T-helper 9 cell (primary cell): ENCODE results near the gene LCE6A.
A peak's percentile ranks its signal among the peaks of the same experiment; 100 is the strongest.

Experiments used
- DNase-seq: peaks from one replicate; pipeline ENCODE4 v3.0.0-alpha.2; 2020
- total RNA-seq, 2 donors: gene quantifications; one replicate each; lab custom pipeline; 2026; lab: John Stamatoyannopoulos, UW

Gene LCE6A, protein sequence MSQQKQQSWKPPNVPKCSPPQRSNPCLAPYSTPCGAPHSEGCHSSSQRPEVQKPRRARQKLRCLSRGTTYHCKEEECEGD
- 0 reads per million in 2 donors for total RNA-seq

- DNase-seq, result no peak
These were observed at the start of gene LCE6A for GRCh38 chr1:152842556-152842955. TSS of gene LCE6A (plus strand) at chr1:152842856. CDS start at chr1:152843521, 665 bp downstream.

GRCh38 chr1:152795686-152796085, 47.0 kb upstream of the LCE6A start:
- DNase-seq, result no peak

- no peak for DNase-seq
These were observed 46.2 kb upstream of the LCE6A start, which contains the start of gene LCE1D for GRCh38 chr1:152796421-152796820. TSS of gene LCE1D (plus strand) at chr1:152796721. CDS start at chr1:152797795, 1,074 bp downstream.

DNA sequence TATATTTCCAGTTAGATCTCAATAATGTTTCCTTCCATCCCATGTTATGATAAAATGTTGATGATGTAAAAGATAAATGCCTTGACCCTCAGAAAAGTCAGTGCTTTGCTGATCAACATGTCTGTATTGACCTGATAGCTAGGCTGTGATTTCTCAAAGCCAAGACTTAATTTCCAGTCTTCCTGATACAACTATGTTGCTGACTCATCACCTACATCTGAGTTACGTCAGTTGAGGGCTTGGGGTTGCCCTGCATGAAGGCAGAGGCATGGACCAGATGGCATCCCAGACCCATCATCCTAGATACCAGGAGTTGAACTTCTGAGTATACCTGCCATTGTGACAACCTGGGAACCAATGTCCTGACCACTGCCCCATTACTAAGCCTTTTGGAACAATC, 41.3 kb upstream of the LCE6A start:
- DNase-seq, result no peak

DNA sequence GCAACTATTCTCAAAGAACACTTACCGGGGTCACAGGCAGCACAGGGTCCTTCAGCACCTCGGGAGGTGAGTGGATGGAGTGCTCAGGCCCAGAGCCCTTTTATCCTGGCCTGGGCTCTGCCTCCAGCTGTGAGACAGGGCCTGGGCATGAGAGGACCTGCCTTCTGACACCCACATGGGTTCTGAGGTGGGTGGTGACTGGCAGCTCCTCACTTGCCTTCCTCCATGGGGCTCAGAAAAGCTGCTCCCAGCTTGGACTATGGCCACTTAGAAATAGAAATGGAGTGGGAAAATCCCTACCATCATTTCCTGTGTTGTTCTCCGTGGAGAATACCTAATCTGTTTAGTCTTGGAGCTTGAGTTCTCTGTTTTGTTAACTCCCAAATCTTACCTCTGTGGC, 36.1 kb upstream of the LCE6A start, which contains the start of gene LCE1C:
Gene LCE1C (minus strand): TSS at position 76 of the 400 bp plus-strand sequence. CDS start 1,173 bp downstream, outside the sequence.
- DNase-seq, result no peak

DNA sequence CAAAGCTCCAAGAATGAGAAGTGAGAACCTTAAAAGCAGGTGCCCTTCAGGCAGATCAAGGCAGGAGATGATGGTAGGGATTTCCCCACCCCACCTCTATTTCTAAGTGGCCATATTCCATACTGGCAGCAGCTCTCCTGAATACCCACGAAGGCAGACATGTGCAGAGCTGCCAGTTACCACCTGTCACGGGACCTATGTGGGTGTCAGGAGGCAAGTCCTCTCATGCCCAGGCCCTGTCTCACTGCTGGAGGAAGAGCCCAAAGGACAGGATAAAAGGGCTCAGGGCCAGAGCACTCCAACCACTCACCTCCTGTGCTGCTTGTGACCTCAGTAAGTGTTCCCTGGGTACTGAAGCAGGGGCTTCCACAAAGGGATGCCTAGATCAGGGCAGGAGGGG, 31.6 kb upstream of the LCE6A start:
- DNase-seq, result no peak

- DNase-seq, result no peak
These were observed 31.0 kb upstream of the LCE6A start, which contains the start of gene LCE1B for GRCh38 chr1:152811671-152812070. TSS of gene LCE1B (plus strand) at chr1:152811971. CDS start at chr1:152812447, 476 bp downstream.

DNA sequence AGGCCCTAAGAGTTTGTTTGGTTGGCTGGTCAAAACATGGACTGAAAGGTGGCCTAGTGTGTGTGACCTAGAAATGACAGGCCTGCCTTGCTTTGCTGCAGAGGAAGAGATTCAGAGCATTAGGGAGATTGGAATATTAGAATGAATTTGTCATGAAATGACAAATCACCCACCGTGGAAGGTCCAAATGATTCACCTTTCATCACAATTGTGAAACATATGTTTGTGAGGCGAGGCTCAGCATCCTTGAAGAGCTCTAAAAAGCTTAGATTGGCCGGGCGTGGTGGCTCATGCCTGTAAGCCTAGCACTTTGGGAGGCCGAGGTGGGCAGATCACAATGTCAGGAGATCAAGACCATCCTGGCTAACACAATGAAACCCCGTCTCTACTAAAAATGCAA, 25.3 kb upstream of the LCE6A start:
- no peak for DNase-seq

DNA sequence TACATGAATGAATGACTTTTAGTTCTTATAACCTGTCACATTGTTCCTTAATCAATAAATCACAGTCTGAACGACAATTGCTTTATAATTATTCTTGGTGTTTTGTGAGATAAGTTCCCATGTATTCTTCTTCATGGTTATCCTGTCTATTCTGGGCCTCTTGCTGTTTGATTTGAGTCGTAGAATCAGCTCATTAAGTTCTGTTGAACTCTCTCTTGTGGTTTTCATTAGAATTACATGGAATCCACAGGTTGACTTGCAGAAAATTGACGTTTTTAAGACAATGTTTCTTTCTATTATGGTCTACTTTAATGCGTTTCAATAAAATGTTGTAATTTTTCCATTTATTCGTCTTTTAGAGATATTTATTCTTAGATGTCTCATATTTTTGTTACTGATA, 19.4 kb upstream of the LCE6A start:
- DNase-seq, result no peak

DNA sequence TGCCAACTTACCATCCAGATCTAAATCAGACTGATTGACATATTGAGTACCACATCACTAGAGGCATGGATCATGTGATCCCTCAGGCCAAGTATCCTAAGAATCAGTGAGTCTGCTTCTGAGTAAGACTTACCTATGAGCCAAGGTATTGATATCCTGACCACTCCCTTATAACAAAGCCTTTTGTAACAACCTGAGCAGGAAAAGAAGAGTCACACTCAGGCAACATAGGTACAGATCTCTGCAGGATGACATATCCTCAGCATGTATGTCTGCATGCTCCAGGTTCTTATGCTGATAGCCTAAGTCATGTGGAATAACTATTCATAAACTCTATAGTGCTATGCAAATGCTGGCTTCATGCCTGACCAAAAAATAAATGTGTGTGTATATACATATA, 17.7 kb upstream of the LCE6A start:
- no peak for DNase-seq

DNA sequence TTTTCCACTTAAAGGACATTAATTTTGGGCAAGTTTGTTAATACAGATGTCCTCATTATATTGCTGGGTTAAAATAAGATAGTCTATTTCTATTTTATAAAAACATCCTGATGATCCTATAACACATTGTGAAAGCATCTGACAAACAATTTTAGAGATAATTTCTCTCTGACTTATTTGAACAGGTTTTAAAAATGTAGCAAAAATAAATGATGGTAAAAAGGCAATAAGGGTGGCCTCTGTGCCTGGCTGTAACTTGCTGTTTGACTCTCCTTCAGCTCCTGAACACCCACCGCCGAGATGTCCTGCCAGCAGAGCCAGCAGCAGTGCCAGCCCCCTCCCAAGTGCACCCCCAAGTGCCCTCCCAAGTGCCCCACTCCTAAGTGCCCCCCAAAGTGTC, 15.5 kb upstream of the LCE6A start, which contains the start of gene LCE1A:
Gene LCE1A (plus strand): TSS at position 301 of the 400 bp plus-strand sequence. CDS start 0 bp downstream, at position 301.
- no peak for DNase-seq

DNA sequence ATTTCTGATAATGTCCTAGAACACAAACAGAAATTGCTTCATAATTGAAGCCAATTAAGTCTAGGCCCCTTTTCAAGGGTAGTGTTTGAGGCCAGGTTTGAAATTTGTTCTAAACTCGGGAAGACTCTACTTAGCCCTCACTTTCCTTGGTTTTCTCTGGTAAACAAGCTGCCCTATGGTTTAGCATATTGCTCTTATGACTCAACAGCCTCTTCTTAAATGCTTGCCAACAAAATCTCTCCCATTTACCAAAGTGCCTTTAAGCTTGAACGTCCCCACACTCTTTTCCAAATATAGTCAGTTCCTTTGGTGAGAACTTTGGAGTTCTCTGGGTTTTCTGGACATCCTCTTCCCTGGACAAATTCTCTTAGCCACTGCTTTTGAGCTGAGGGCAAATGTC, 5.8 kb upstream of the LCE6A start:
- DNase-seq, result no peak

DNA sequence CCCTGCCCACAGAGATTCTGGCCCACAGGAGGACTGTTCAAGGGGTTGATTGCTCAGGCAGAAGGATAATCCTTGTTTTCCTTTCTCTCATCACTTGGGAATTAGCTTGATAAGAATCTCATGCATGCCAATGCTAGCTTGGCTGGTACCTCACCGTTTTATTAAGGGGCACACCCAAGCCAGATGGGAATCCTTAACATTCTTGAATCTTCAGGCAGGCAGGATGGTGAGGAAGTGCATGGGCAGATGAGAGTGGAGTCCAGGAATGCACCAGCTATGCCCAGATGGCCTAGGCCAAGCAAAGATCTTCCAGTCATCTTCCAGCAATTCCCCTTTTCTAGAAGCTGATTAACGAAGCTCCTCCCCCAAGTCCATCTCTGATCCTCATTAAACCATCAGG, 13.0 kb downstream of the LCE6A start:
- no peak for DNase-seq

DNA sequence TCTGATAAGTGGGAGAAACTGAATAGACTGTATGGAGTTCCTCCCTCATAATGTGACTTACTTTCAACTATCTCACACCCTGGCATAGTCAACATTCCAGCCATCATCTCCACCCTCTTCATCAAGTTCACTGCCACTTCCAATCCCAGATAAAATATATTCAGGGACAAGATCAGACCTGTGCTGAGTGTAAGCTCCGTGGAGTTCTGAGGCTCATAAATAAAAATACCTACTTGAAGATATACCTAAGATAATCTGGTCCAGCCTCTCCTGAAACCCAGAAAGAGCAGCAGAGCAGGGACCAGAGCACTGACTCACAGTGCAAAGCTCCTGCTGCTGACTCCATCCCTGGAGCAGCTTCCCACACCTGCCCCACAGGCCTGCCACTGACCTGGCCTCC, 15.4 kb downstream of the LCE6A start:
- no peak for DNase-seq

GRCh38 chr1:152859696-152860095, 17.0 kb downstream of the LCE6A start, which contains the start of gene LCE7A:
TSS of gene LCE7A (plus strand) at chr1:152859996. CDS start at chr1:152860698, 702 bp downstream.
- DNase-seq, result no peak

GRCh38 chr1:152860129-152860528, 17.5 kb downstream of the LCE6A start:
- DNase-seq, result no peak

DNA sequence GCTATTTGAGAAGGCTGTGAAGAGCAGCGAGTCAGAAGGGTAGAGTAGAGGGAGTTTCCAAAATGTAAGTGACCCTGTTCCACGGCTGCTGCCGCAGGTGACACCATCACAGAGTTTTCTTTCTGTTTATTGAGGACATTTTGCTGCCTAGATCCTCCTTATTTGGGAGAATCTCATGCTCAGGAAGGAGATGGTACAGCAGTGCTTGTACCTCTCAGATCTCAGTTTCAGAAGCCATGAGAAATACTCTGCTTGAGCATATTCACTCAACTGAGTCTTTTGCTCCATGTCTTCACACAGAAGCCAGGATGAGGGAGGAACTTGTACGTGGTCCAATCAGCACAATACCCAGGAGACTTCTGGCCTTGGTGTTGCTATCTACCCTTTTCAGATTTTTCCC, 18.7 kb downstream of the LCE6A start:
- DNase-seq, result no peak

DNA sequence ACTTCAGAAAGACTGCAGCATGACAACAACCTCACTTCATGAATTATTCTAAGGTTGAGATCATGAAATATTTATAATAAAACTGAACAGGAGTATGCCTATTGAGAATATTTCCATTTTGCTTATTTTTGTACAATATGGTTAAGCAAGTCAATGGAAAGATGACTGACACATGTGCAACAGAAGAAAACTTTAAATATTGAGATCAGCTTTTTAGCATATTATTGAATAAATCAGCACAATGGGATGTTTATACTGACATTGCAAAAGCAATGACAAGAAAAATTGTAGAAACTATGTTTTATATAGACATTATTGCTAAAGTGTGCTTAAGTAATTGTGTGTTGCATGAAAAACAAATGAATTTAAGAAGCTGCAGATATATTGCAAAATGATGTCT, 21.8 kb downstream of the LCE6A start:
- no peak for DNase-seq

GRCh38 chr1:152866321-152866720, 23.7 kb downstream of the LCE6A start:
- no peak for DNase-seq

- DNase-seq, result peak; percentile 17
These were observed 27.3 kb downstream of the LCE6A start for GRCh38 chr1:152869808-152870419.

GRCh38 chr1:152870831-152871730, 28.4 kb downstream of the LCE6A start:
- no peak for DNase-seq

- no peak for DNase-seq
These were observed 29.1 kb downstream of the LCE6A start for GRCh38 chr1:152871731-152872126.

DNA sequence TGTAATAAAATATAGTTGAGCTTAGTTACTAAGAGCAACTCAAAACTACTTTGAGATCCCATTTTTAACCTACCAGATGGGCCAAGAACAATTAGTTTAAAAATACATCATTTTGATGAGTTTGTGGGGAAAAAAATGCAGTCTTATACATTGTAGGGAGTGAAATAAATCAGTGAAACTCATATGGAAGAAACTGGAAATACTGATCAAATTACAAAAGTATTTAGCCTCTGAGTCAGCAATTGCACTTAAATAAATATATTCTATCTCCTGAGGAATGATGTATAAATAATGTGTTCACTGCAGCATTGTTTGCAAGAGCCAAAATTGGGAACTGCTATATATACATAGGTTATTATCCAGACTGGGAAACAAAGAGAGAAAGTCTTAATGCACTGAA, 30.8 kb downstream of the LCE6A start:
- DNase-seq, result no peak
